Pancreas (tissue), 10 donors: ENCODE measurements around the gene HSP90AB1. TPM values are rescaled to one million over a fixed set of nuclear protein-coding genes. Genes with fewer than 3 reads are reported as not detected.

Source experiments
- ATAC-seq, 4 donors: fragments of 200-7000 bp; cut with Tn5 transposase; one replicate each; pipeline versions ENCODE4 v1.8.0 to v1.9.1; 2020; ENCODE audit warnings: mild to moderate bottlenecking in 4 of 4, moderate library complexity in 4 of 4
- DNase-seq, 6 donors: peaks; one replicate each; pipeline ENCODE4 v3.0.0-alpha.2; 2020
- FAIRE-seq: peaks from 2 replicates; lab custom pipeline; 2012; peaks lifted over from hg19 to GRCh38; lab: Jason Lieb, UNC
- H3K27ac ChIP-seq, 4 donors: fragments of 200-600 bp; sonication (generic); 1 replicate in 3 of 4; 2 replicates in 1 of 4; pipeline versions ENCODE4 v1.5.0 to v1.8.0; 2020
- H3K27me3 ChIP-seq, 4 donors: fragments of 200-600 bp; one replicate each; pipeline ENCODE4 v1.8.0; 2021
- H3K36me3 ChIP-seq, 3 donors: fragments of 200-600 bp; sonication (generic) in 1 of 3; one replicate each; pipeline versions ENCODE4 v1.5.0 to v1.8.0; 2020 to 2021
- H3K4me1 ChIP-seq, 3 donors: fragments of 200-600 bp; one replicate each; pipeline ENCODE4 v1.8.0; 2021
- H3K4me3 ChIP-seq, 4 donors: fragments of 200-600 bp; sonication (generic) in 2 of 4; one replicate each; pipeline versions ENCODE4 v1.5.0 to v1.8.0; 2020 to 2021
- H3K9me3 ChIP-seq, 4 donors: fragments of 200-600 bp; one replicate each; pipeline ENCODE4 v1.8.0; 2021
- WGBS, 2 donors: extraction: QIAGEN DNeasy Blood & Tissue Kit; methylation state at CpG; one replicate each; pipeline ENCODE4 v1.1.7; 2013; 5-methylcytosine and 5-hydroxymethylcytosine counted together
- intact Hi-C, 3 donors: fragments of 100-400 bp; cut with DNase I; formaldehyde crosslinking; loops; one replicate each; pipeline versions ENCODE4 v1.11.1 to v1.14.2; 2022
- polyA plus RNA-seq, 2 donors: library from polyadenylated mRNA; stranded (reverse); fragments of 200-250 nt; gene quantifications; one replicate each; pipeline ENCODE4 v1.2.3, GENCODE V29; 2013
- total RNA-seq, 6 donors: library from RNA; stranded (reverse); fragmentation: NEBNext Ultra II Directional in 4 of 6; extraction: Animal tissue kit (Norgen Biotek cat#: 25700) in 4 of 6; gene quantifications; one replicate each; pipeline versions ENCODE4 v1.2.1 to v1.2.4, GENCODE V29; 2021 to 2023
- TF ChIP-seq, protein P1 (sequence below), 4 donors: fragments of 200-600 bp; sonication (generic) in 3 of 4; IDR thresholded peaks; one replicate each; pipeline versions ENCODE4 v1.5.0 to v1.8.0; 2021; ENCODE audit warnings: antibody characterized with exemption in 4 of 4
- donor health status: healthy with polysubstance abuse.
- donor health status: DM: no; HTN: no; CAD: no; lungs with moderate emphysema.
- donor health status: DM: no; HTN: no; CAD: no.
- donor health status: control.
- donor health status: control.
- donor health status: Bipolar disorder and iron deficiency.
- donor health status: DM: yes; HTN: yes; CAD: no.
- donor health status: DM: no; HTN: no; CAD: no.
- donor health status: DM: no; HTN: no; CAD: no.
- donor health status: DM: yes; HTN: yes; CAD: no.

Gene HSP90AB1
- total and polyA plus RNA-seq, 8 donors = 145 to 577 (median 434) TPM

DNA sequence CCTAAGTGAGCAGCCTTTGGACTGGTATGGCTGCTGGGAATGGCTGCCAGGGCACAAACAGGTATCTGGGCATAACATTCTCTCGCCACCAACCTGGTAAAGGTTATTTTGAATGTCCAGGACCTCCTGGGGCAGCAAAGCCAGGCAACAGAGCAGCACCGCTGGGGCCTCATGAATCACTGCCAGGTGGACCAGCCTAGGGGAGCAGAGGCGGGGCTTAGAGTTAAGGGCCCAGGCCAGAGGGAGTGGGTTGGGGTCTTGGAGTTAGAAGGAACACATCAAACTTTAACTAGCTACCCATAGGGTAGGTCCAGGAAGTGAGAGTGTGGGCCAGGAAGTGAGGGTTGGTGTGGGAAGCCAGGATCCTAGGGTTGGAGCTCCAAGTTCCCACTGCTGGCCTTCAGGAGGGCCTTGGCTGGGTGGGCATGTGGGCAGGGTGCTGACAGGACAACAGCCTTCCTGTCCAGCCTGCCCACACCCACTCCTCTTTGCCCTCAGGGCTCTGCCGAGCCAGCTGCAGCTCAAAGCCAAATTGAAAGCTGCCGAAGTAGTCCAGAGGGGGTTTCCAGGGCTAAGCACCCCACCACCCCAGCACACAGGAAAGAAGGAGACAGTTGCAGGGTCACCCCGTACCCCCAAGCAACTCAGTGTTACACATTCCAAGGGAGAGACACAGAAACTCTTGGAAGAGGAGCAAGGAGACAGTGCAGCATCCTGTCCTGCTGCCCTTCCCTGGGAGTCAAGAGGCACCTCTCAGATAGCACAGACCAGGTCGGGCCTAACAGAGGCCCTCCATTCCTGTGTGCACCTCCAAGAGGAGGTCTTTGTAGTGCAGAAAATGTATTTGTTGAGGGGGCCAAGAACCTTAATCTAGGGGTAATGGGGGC lies 15.8 kb downstream of the HSP90AB1 start:
- no peak for ATAC-seq
- TF ChIP-seq, protein P1, sequence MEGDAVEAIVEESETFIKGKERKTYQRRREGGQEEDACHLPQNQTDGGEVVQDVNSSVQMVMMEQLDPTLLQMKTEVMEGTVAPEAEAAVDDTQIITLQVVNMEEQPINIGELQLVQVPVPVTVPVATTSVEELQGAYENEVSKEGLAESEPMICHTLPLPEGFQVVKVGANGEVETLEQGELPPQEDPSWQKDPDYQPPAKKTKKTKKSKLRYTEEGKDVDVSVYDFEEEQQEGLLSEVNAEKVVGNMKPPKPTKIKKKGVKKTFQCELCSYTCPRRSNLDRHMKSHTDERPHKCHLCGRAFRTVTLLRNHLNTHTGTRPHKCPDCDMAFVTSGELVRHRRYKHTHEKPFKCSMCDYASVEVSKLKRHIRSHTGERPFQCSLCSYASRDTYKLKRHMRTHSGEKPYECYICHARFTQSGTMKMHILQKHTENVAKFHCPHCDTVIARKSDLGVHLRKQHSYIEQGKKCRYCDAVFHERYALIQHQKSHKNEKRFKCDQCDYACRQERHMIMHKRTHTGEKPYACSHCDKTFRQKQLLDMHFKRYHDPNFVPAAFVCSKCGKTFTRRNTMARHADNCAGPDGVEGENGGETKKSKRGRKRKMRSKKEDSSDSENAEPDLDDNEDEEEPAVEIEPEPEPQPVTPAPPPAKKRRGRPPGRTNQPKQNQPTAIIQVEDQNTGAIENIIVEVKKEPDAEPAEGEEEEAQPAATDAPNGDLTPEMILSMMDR (IDR thresholded peaks at IDR 0.05) = no peak
- H3K27me3 ChIP-seq = no peaks in the 10 kb centered on the region
- intact Hi-C loops = no loop called here
- peak overlapping the region in 2 of 4 donors; percentile 81 to 87 for H3K27ac ChIP-seq
- 58 to 67% methylated on average over 7 of the region's 7 CpGs for WGBS, 2 donors
- H3K4me3 ChIP-seq = peak overlapping the region in 2 of 4 donors; percentile 1 to 93
- peaks cover 0 to 3% (median 0%) of the 10 kb centered on the region in 3 donors for H3K36me3 ChIP-seq
- no peak for DNase-seq
- H3K9me3 ChIP-seq = no peaks in the 10 kb centered on the region
- no peak for FAIRE-seq
- peaks cover 0 to 23% (median 4%) of the 10 kb centered on the region in 3 donors for H3K4me1 ChIP-seq

DNA sequence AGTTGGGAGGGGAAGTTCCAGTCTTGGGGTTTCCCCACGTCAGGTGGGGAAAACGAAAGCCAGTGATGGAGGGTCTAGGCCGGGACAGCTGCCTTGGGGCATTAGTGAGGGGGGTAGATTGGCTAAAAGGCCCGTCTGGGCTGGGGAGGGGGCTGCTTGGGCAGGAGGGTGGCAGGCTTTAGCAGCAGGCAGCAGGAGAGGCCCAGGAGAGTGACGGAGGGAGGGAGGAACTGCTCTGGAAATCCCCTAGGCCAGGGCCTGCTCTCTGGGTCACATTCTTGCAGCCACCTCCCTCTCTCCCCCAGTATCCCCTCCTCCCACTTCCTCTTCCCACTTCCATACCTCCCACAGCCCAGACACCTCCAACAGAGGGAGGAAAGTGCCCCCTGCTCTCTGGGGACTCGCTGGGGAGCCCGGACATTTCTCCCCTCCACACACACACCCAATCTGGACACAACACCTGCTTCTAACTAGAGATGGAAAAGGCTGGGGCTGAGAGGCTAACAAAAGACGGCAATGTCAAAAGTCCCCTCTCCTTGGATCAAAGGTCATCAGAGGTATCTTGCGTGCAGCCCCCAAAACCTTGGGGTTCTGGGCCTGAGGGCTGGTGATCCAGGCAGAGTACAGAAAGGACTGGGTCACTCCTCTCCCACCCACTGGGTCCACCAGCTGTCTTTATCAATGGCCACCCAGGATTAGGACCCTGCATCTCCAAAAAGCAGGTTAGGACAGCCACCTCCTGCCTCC lies 16.6 kb downstream of the HSP90AB1 start:
- H3K4me3 ChIP-seq = peak overlapping the region in 3 of 4 donors; percentile 45 to 93 (median 72)
- H3K9me3 ChIP-seq = no peaks in the 10 kb centered on the region
- intact Hi-C loops = no loop called here
- DNase-seq (peak in 2 of 6 donors; percentile 51 to 64), ATAC-seq (peak in 3 of 4 donors; percentile 12 to 51 (median 34)), FAIRE-seq (no peak)
- H3K4me1 ChIP-seq = peaks cover 0 to 21% (median 4%) of the 10 kb centered on the region in 3 donors
- WGBS, 2 donors = 45 to 51% methylated on average over 9 of the region's 9 CpGs
- H3K36me3 ChIP-seq = peaks cover 0 to 3% (median 0%) of the 10 kb centered on the region in 3 donors
- H3K27me3 ChIP-seq = no peaks in the 10 kb centered on the region
- peak overlapping the region in 2 of 4 donors; percentile 81 to 87 for H3K27ac ChIP-seq
- TF ChIP-seq, protein P1 (IDR thresholded peaks at IDR 0.05) = no peak

DNA sequence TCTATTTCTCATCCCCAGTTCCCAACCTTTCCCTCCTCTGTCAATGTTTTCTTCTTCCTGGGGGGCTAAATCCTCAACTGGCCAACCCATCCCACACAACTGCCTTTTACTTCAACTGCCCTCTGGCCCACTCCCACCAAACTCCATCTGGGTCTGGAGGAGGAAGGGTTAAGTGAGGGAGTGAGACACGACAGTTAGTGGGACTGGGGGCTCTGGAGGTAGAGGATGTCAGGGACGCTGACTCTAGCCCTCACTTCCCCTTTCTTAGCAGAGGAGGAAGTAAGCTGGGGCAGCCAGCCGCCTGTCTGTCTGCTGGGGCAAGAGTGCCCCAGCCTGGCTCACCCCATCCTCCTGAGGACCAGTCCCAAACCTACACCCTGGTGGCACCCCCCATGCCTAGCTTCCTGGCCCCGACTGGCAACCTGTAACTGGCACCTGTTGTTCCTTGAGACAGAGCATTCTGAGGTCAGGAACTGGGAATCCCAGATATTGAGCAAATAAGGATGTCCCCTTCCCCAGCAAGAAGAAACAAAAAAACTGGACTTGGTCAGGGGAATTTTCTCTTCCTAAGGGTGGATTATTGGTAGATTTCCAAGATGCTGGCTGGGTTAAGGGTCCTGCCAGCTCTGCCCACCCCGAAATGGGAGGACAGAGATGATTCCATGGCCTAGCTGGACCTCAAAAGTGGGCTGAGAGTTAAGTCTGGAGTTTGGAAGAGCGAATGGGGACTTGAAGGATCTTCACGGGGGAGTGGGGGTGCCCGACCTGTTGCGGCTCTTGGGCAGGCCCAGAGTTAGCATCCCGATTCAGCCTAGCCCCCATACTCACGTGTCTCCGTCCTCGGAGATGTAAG lies 17.5 kb downstream of the HSP90AB1 start:
- peak in 3 of 6 donors; percentile 54 to 75 (median 69) for DNase-seq
- ATAC-seq = peak in 2 of 4 donors; percentile 21 to 23
- intact Hi-C loops = loop anchor here in 2 of 3 donors (5.0 kb wide), 2 partner anchors 68 to 73 kb away; no protein-coding TSS in a partner anchor

More for the DNA sequence above, 17.5 kb downstream of the HSP90AB1 start:
- Histone ChIP-seq H3K27ac (peak overlapping the region; percentile 48 to 87 (median 78)), H3K4me3 (peak overlapping the region; percentile 45 to 93 (median 80)), H3K4me1 (peaks cover 0 to 21% (median 4%) of the 10 kb centered on the region in 3 donors), H3K9me3 (no peaks in the 10 kb centered on the region), H3K27me3 (no peaks in the 10 kb centered on the region), H3K36me3 (peaks cover 0 to 3% (median 0%) of the 10 kb centered on the region in 3 donors)
- no peak for FAIRE-seq
- 7 to 10% methylated on average over 13 of the region's 13 CpGs for WGBS, 2 donors
- TF ChIP-seq, protein P1 (IDR thresholded peaks at IDR 0.05) = no peak
